SK-N-DZ (cell line): ENCODE results near the gene CUEDC1.
"Not testable (repeated sequence)": the region's sequence is repeated elsewhere in the genome, so short reads cannot be mapped to it uniquely, and the experiment has no call there.

Source experiments
- DNase-seq: peaks from one replicate; pipeline ENCODE4 v3.0.0-alpha.2; 2015; ENCODE audit warnings: low spot score

Gene CUEDC1

GRCh38 chr17:57959929-57960328 lies 4.7 kb upstream of the CUEDC1 start:
- DNase-seq: no peak

GRCh38 chr17:57958391-57958790 lies 3.2 kb upstream of the CUEDC1 start:
- not testable (repeated sequence) for DNase-seq

- DNase-seq: no peak
These were observed 2.7 kb upstream of the CUEDC1 start for GRCh38 chr17:57957886-57958285.

GRCh38 chr17:57957120-57957850 lies 2.1 kb upstream of the CUEDC1 start:
- DNase-seq: no peak

- no peak for DNase-seq
These were observed 1.3 kb upstream of the CUEDC1 start for GRCh38 chr17:57956291-57957119.

GRCh38 chr17:57954397-57955182 lies 622 bp downstream of the CUEDC1 start:
- DNase-seq: peak; percentile 53

GRCh38 chr17:57953705-57954396 lies 1.4 kb downstream of the CUEDC1 start:
- DNase-seq: no peak

- DNase-seq: no peak
These were observed 2.0 kb downstream of the CUEDC1 start for GRCh38 chr17:57953219-57953618.

- DNase-seq: no peak
These were observed 5.6 kb downstream of the CUEDC1 start for GRCh38 chr17:57949649-57950048.

GRCh38 chr17:57948555-57949420 lies 6.4 kb downstream of the CUEDC1 start:
- DNase-seq: no peak

- DNase-seq: no peak
These were observed 7.0 kb downstream of the CUEDC1 start for GRCh38 chr17:57948169-57948554.

- DNase-seq: no peak
These were observed 7.8 kb downstream of the CUEDC1 start for GRCh38 chr17:57947369-57947768.

- no peak for DNase-seq
These were observed 8.3 kb downstream of the CUEDC1 start for GRCh38 chr17:57946798-57947358.

- DNase-seq: no peak
These were observed 9.0 kb downstream of the CUEDC1 start for GRCh38 chr17:57945996-57946797.

GRCh38 chr17:57944908-57945307 lies 10.3 kb downstream of the CUEDC1 start:
- no peak for DNase-seq

GRCh38 chr17:57943645-57944044 lies 11.6 kb downstream of the CUEDC1 start:
- no peak for DNase-seq

GRCh38 chr17:57943140-57943539 lies 12.1 kb downstream of the CUEDC1 start:
- DNase-seq: no peak

- DNase-seq: no peak
These were observed 13.5 kb downstream of the CUEDC1 start for GRCh38 chr17:57941384-57942370.
